HG02852 (cell line): ENCODE measurements around the gene UBLCP1.
"Not testable (repeated sequence)": the region's sequence is repeated elsewhere in the genome, so short reads cannot be mapped to it uniquely, and the experiment has no call there.

ENCODE experiments used
- ATAC-seq: cut with Tn5 transposase; IDR thresholded peaks from one replicate; pipeline ENCODE4 v1.9.1; 2021; ENCODE audit warnings: mild to moderate bottlenecking, moderate library complexity; ENCODE audit not compliant: unreplicated experiment

UBLCP1 gene

GRCh38 chr5:159249158-159249557, 13.9 kb upstream of the UBLCP1 start:
- ATAC-seq: no peak

GRCh38 chr5:159252195-159252594, 10.9 kb upstream of the UBLCP1 start:
- ATAC-seq: no peak

- ATAC-seq: no peak
Measured at GRCh38 chr5:159257007-159257406, 6.1 kb upstream of the UBLCP1 start.

GRCh38 chr5:159257629-159258283, 5.3 kb upstream of the UBLCP1 start:
- no peak for ATAC-seq

GRCh38 chr5:159258361-159258760, 4.7 kb upstream of the UBLCP1 start:
- no peak for ATAC-seq

- ATAC-seq: not testable (repeated sequence)
Measured at GRCh38 chr5:159260212-159260611, 2.9 kb upstream of the UBLCP1 start.

- peak; percentile 4 for ATAC-seq
Measured at GRCh38 chr5:159262472-159262858, 625 bp upstream of the UBLCP1 start.

- peak; percentile 22 for ATAC-seq
Measured at GRCh38 chr5:159263569-159263905, 447 bp downstream of the UBLCP1 start.

- not testable (repeated sequence) for ATAC-seq
Measured at GRCh38 chr5:159266764-159267163, 3.7 kb downstream of the UBLCP1 start.

- no peak for ATAC-seq
Measured at GRCh38 chr5:159269723-159270122, 6.6 kb downstream of the UBLCP1 start.

GRCh38 chr5:159273923-159274322, 10.8 kb downstream of the UBLCP1 start:
- no peak for ATAC-seq

GRCh38 chr5:159274676-159275075, 11.6 kb downstream of the UBLCP1 start:
- no peak for ATAC-seq

- ATAC-seq: no peak
Measured at GRCh38 chr5:159286420-159287035, 23.4 kb downstream of the UBLCP1 start.

GRCh38 chr5:159290741-159291140, 27.7 kb downstream of the UBLCP1 start:
- no peak for ATAC-seq

GRCh38 chr5:159294921-159295320, 31.8 kb downstream of the UBLCP1 start:
- no peak for ATAC-seq

- not testable (repeated sequence) for ATAC-seq
Measured at GRCh38 chr5:159297300-159297699, 34.2 kb downstream of the UBLCP1 start.

- ATAC-seq: no peak
Measured at GRCh38 chr5:159301466-159301865, 38.4 kb downstream of the UBLCP1 start.

- not testable (repeated sequence) for ATAC-seq
Measured at GRCh38 chr5:159301929-159302860, 39.1 kb downstream of the UBLCP1 start.

GRCh38 chr5:159303286-159303685, 40.2 kb downstream of the UBLCP1 start:
- no peak for ATAC-seq

- no peak for ATAC-seq
Measured at GRCh38 chr5:159304961-159305595, 42.0 kb downstream of the UBLCP1 start.

GRCh38 chr5:159309689-159310433, 46.8 kb downstream of the UBLCP1 start:
- no peak for ATAC-seq
